Liver (tissue), 9 donors: ENCODE data around the gene THSD4. TPM values are rescaled to one million over a fixed set of nuclear protein-coding genes. Genes with fewer than 3 reads are reported as not detected.
A peak's percentile ranks its signal among the peaks of the same experiment; 100 is the strongest.

Experiments used
- DNase-seq: peaks from one replicate; pipeline ENCODE4 v3.0.0-alpha.2; 2017; ENCODE audit warnings: low spot score
- H3K27ac ChIP-seq, 2 donors: one replicate each; pipeline ENCODE4 v1.7.0; 2013; ENCODE audit warnings: inconsistent platforms in 2 of 2, low read length in 2 of 2, control low read depth in 1 of 2, low read depth in 1 of 2, mild to moderate bottlenecking in 1 of 2
- H3K27me3 ChIP-seq, 4 donors: one replicate each; pipeline versions ENCODE4 v1.6.1 to v1.7.0; 2013; ENCODE audit warnings: low read length in 3 of 4, inconsistent platforms in 1 of 4, mild to moderate bottlenecking in 1 of 4, moderate library complexity in 1 of 4; ENCODE audit not compliant: control insufficient read depth in 4 of 4, insufficient read depth in 4 of 4
- H3K36me3 ChIP-seq, 4 donors: one replicate each; pipeline versions ENCODE4 v1.6.1 to v1.7.0; 2013; ENCODE audit warnings: low read length in 3 of 4, mild to moderate bottlenecking in 3 of 4, low read depth in 1 of 4, moderate library complexity in 1 of 4; ENCODE audit not compliant: control insufficient read depth in 4 of 4, insufficient read depth in 3 of 4
- H3K4me1 ChIP-seq, 4 donors: one replicate each; pipeline versions ENCODE4 v1.6.1 to v1.7.0; 2013; ENCODE audit warnings: low read length in 3 of 4, mild to moderate bottlenecking in 3 of 4, moderate library complexity in 1 of 4; ENCODE audit not compliant: control insufficient read depth in 4 of 4, insufficient read depth in 4 of 4
- H3K4me3 ChIP-seq, 3 donors: one replicate each; pipeline versions ENCODE4 v1.6.1 to v1.7.0; 2013; ENCODE audit warnings: low read length in 3 of 3, control low read depth in 1 of 3, low read depth in 1 of 3, mild to moderate bottlenecking in 1 of 3
- H3K9ac ChIP-seq, 2 donors: one replicate each; pipeline ENCODE4 v1.7.0; 2013; ENCODE audit warnings: low read length in 2 of 2, mild to moderate bottlenecking in 2 of 2, moderate library complexity in 2 of 2, control low read depth in 1 of 2, low read depth in 1 of 2
- H3K9me3 ChIP-seq, 4 donors: one replicate each; pipeline versions ENCODE4 v1.6.1 to v1.7.0; 2013; ENCODE audit warnings: low read length in 3 of 4; ENCODE audit not compliant: control insufficient read depth in 4 of 4
- FOXA1 ChIP-seq: IDR thresholded peaks from 2 replicates; pipeline ENCODE4 v1.6.1; 2016; ENCODE audit warnings: antibody characterized with exemption
- FOXA2 ChIP-seq: IDR thresholded peaks from 2 replicates; pipeline ENCODE4 v1.6.1; 2016; ENCODE audit warnings: antibody characterized with exemption
- GABPA ChIP-seq, 2 donors: IDR thresholded peaks in 1 of 2; conservative IDR thresholded peaks in 1 of 2; 2 replicates each; pipeline ENCODE4 v1.6.1; 2016; ENCODE audit warnings: antibody characterized with exemption in 2 of 2, mild to moderate bottlenecking in 1 of 2, moderate library complexity in 1 of 2
- HNF4G ChIP-seq: IDR thresholded peaks from 2 replicates; pipeline ENCODE4 v1.6.1; 2016; ENCODE audit warnings: antibody characterized with exemption
- JUND ChIP-seq, 2 donors: IDR thresholded peaks; 2 replicates each; pipeline ENCODE4 v1.6.1; 2016; ENCODE audit warnings: antibody characterized with exemption in 2 of 2
- NR2F2 ChIP-seq: IDR thresholded peaks from 2 replicates; pipeline ENCODE4 v1.6.1; 2016; ENCODE audit warnings: antibody characterized with exemption
- TAF1 ChIP-seq: conservative IDR thresholded peaks from 2 replicates; pipeline ENCODE4 v1.6.1; 2016; ENCODE audit warnings: antibody characterized with exemption, mild to moderate bottlenecking
- YY1 ChIP-seq: IDR thresholded peaks from 2 replicates; pipeline ENCODE4 v1.6.1; 2016; ENCODE audit warnings: antibody characterized with exemption, mild to moderate bottlenecking
- WGBS: extraction: QIAGEN DNeasy Blood & Tissue Kit; methylation state at CpG from one replicate; pipeline ENCODE4 v1.1.7; 2013; 5-methylcytosine and 5-hydroxymethylcytosine counted together
- polyA plus RNA-seq, 2 donors: library from polyadenylated mRNA; stranded (reverse) in 1 of 2; unstranded in 1 of 2; fragments of 200-250 nt in 1 of 2; fragments of >200 nt in 1 of 2; fragmentation: Nextera tagmentation in 1 of 2; extraction: Ambion mirVana in 1 of 2; gene quantifications; one replicate each; pipeline versions ENCODE4 v1.2.1 to v1.2.3, GENCODE V29; 2013 to 2015
- total RNA-seq, 2 donors: library from RNA; depleted of rRNA; stranded (reverse); fragments of >200 nt; gene quantifications; one replicate each; pipeline ENCODE4 v1.2.3, GENCODE V29; 2014
- TF ChIP-seq, protein P1 (sequence below): fragments of 150-350 bp; IDR thresholded peaks from 2 replicates; pipeline ENCODE4 v1.5.1; 2017; ENCODE audit warnings: improper control_type of control experiment, low read depth, low read length; ENCODE audit not compliant: missing input control
- TF ChIP-seq, protein P2 (sequence below): IDR thresholded peaks from 2 replicates; pipeline ENCODE4 v1.6.1; 2016; ENCODE audit warnings: antibody characterized with exemption
- TF ChIP-seq, protein P3 (sequence below): IDR thresholded peaks from 2 replicates; pipeline ENCODE4 v1.6.1; 2016; ENCODE audit warnings: antibody characterized with exemption
- TF ChIP-seq, protein P4 (sequence below): IDR thresholded peaks from 2 replicates; pipeline ENCODE4 v1.6.1; 2016; ENCODE audit warnings: antibody characterized with exemption, mild to moderate bottlenecking
- donor health status: healthy.
- donor health status: healthy.
- donor health status: healthy.
- donor health status: healthy.
- donor health status: healthy.

THSD4 gene
- total and polyA plus RNA-seq, 4 donors = 0.23 to 11.5 (median 1.9) TPM

GRCh38 chr15:71591057-71591456 is 475.8 kb downstream of the THSD4 start:
- WGBS = 92% methylated on average over 3 of the region's 3 CpGs
- Histone ChIP-seq H3K9me3 (peaks cover 0 to 2% (median 0%) of the 10 kb centered on the region in 4 donors), H3K36me3 (no peaks in the 10 kb centered on the region), H3K4me1 (no peaks in the 10 kb centered on the region), H3K27ac (no peak overlapping the region), H3K9ac (no peak overlapping the region), H3K27me3 (no peaks in the 10 kb centered on the region), H3K4me3 (no peak overlapping the region)
- DNase-seq = no peak
- TF ChIP-seq JUND (IDR thresholded peaks at IDR 0.05) = no peak
- TF ChIP-seq, protein P1, sequence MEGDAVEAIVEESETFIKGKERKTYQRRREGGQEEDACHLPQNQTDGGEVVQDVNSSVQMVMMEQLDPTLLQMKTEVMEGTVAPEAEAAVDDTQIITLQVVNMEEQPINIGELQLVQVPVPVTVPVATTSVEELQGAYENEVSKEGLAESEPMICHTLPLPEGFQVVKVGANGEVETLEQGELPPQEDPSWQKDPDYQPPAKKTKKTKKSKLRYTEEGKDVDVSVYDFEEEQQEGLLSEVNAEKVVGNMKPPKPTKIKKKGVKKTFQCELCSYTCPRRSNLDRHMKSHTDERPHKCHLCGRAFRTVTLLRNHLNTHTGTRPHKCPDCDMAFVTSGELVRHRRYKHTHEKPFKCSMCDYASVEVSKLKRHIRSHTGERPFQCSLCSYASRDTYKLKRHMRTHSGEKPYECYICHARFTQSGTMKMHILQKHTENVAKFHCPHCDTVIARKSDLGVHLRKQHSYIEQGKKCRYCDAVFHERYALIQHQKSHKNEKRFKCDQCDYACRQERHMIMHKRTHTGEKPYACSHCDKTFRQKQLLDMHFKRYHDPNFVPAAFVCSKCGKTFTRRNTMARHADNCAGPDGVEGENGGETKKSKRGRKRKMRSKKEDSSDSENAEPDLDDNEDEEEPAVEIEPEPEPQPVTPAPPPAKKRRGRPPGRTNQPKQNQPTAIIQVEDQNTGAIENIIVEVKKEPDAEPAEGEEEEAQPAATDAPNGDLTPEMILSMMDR = peak; percentile 11

GRCh38 chr15:71592203-71592602 is 476.9 kb downstream of the THSD4 start:
- DNase-seq = no peak
- no peak overlapping the region for H3K4me3 ChIP-seq
- 89% methylated on average over 6 of the region's 6 CpGs for WGBS

GRCh38 chr15:71595846-71596553 is 480.7 kb downstream of the THSD4 start:
- H3K36me3 ChIP-seq = no peaks in the 10 kb centered on the region
- no peaks in the 10 kb centered on the region for H3K27me3 ChIP-seq
- no peaks in the 10 kb centered on the region for H3K9me3 ChIP-seq
- no peak overlapping the region for H3K27ac ChIP-seq
- no peak overlapping the region for H3K9ac ChIP-seq
- H3K4me1 ChIP-seq = peaks cover 0 to 12% (median 6%) of the 10 kb centered on the region in 4 donors
- no peak for DNase-seq
- H3K4me3 ChIP-seq = no peak overlapping the region
- WGBS = 92% methylated on average over 6 of the region's 6 CpGs
- no peak for TF ChIP-seq YY1
- TF ChIP-seq FOXA2 = no peak
- no peak for TF ChIP-seq FOXA1
- TF ChIP-seq, protein P2, sequence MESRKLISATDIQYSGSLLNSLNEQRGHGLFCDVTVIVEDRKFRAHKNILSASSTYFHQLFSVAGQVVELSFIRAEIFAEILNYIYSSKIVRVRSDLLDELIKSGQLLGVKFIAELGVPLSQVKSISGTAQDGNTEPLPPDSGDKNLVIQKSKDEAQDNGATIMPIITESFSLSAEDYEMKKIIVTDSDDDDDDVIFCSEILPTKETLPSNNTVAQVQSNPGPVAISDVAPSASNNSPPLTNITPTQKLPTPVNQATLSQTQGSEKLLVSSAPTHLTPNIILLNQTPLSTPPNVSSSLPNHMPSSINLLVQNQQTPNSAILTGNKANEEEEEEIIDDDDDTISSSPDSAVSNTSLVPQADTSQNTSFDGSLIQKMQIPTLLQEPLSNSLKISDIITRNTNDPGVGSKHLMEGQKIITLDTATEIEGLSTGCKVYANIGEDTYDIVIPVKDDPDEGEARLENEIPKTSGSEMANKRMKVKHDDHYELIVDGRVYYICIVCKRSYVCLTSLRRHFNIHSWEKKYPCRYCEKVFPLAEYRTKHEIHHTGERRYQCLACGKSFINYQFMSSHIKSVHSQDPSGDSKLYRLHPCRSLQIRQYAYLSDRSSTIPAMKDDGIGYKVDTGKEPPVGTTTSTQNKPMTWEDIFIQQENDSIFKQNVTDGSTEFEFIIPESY = no peak
- TF ChIP-seq, protein P3, sequence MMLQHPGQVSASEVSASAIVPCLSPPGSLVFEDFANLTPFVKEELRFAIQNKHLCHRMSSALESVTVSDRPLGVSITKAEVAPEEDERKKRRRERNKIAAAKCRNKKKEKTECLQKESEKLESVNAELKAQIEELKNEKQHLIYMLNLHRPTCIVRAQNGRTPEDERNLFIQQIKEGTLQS = no peak
- no peak for TF ChIP-seq GABPA (IDR thresholded peaks at IDR 0.05 in 1 of 2, conservative IDR thresholded peaks at IDR 0.05 in 1 of 2)
- TF ChIP-seq HNF4G = no peak
- TF ChIP-seq, protein P4, sequence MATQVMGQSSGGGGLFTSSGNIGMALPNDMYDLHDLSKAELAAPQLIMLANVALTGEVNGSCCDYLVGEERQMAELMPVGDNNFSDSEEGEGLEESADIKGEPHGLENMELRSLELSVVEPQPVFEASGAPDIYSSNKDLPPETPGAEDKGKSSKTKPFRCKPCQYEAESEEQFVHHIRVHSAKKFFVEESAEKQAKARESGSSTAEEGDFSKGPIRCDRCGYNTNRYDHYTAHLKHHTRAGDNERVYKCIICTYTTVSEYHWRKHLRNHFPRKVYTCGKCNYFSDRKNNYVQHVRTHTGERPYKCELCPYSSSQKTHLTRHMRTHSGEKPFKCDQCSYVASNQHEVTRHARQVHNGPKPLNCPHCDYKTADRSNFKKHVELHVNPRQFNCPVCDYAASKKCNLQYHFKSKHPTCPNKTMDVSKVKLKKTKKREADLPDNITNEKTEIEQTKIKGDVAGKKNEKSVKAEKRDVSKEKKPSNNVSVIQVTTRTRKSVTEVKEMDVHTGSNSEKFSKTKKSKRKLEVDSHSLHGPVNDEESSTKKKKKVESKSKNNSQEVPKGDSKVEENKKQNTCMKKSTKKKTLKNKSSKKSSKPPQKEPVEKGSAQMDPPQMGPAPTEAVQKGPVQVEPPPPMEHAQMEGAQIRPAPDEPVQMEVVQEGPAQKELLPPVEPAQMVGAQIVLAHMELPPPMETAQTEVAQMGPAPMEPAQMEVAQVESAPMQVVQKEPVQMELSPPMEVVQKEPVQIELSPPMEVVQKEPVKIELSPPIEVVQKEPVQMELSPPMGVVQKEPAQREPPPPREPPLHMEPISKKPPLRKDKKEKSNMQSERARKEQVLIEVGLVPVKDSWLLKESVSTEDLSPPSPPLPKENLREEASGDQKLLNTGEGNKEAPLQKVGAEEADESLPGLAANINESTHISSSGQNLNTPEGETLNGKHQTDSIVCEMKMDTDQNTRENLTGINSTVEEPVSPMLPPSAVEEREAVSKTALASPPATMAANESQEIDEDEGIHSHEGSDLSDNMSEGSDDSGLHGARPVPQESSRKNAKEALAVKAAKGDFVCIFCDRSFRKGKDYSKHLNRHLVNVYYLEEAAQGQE = no peak
- no peak for TF ChIP-seq JUND (IDR thresholded peaks at IDR 0.05)
- TF ChIP-seq NR2F2 = no peak

More at GRCh38 chr15:71592203-71592602, 476.9 kb downstream of the THSD4 start:
- peaks cover 0 to 8% (median 4%) of the 10 kb centered on the region in 4 donors for H3K4me1 ChIP-seq
- no peaks in the 10 kb centered on the region for H3K36me3 ChIP-seq
- H3K27ac ChIP-seq = no peak overlapping the region
- H3K9me3 ChIP-seq = no peaks in the 10 kb centered on the region
- H3K9ac ChIP-seq = no peak overlapping the region
- no peaks in the 10 kb centered on the region for H3K27me3 ChIP-seq
- no peak for TF ChIP-seq TAF1
- TF ChIP-seq, protein P1 = no peak
